Stimulated activated CD4-positive, alpha-beta T cell treated with anti-CD3 and anti-CD28 coated beads, Interleukin-1b, Interleukin-23, amount 100 ng/mL, for 4 hours (primary cell): ENCODE measurements around the gene HK2.
A peak's percentile ranks its signal among the peaks of the same experiment; 100 is the strongest.
"Not testable (repeated sequence)": the region's sequence is repeated elsewhere in the genome, so short reads cannot be mapped to it uniquely, and the experiment has no call there.

Experiments used
- DNase-seq, 2 donors: peaks; one replicate each; pipeline ENCODE4 v3.0.0-alpha.2; 2020; ENCODE audit warnings: low read depth in 2 of 2

The HK2 gene

GRCh38 chr2:74833418-74834233 is at the start of gene HK2:
Gene HK2, plus strand, starts transcription at chr2:74834127. Its CDS starts 454 bp downstream, at chr2:74834581.
- peak; percentile 75 to 81 for DNase-seq

GRCh38 chr2:74789271-74789670 is 44.7 kb upstream of the HK2 start:
- no peak for DNase-seq

GRCh38 chr2:74792282-74792681 is 41.6 kb upstream of the HK2 start:
- no peak for DNase-seq

- DNase-seq: not testable (repeated sequence)
These were observed 39.0 kb upstream of the HK2 start for GRCh38 chr2:74794878-74795277.

- DNase-seq: no peak
These were observed 27.5 kb upstream of the HK2 start for GRCh38 chr2:74806355-74806839.

- no peak for DNase-seq
These were observed 27.0 kb upstream of the HK2 start for GRCh38 chr2:74806920-74807319.

- no peak for DNase-seq
These were observed 20.9 kb upstream of the HK2 start for GRCh38 chr2:74812787-74813590.

- DNase-seq: no peak
These were observed 19.8 kb upstream of the HK2 start for GRCh38 chr2:74814102-74814501.

- no peak for DNase-seq
These were observed 18.0 kb upstream of the HK2 start for GRCh38 chr2:74815941-74816340.

GRCh38 chr2:74816540-74817303 is 17.2 kb upstream of the HK2 start:
- DNase-seq: no peak

- DNase-seq: no peak
These were observed 16.6 kb upstream of the HK2 start for GRCh38 chr2:74817304-74817675.

- no peak for DNase-seq
These were observed 14.2 kb upstream of the HK2 start for GRCh38 chr2:74819702-74820101.

- DNase-seq: no peak
These were observed 12.5 kb upstream of the HK2 start for GRCh38 chr2:74821177-74822126.

- DNase-seq: no peak
These were observed 11.0 kb upstream of the HK2 start for GRCh38 chr2:74822771-74823566.

- no peak for DNase-seq
These were observed 9.2 kb upstream of the HK2 start for GRCh38 chr2:74824679-74825078.

GRCh38 chr2:74828543-74828942 is 5.4 kb upstream of the HK2 start:
- DNase-seq: no peak

GRCh38 chr2:74831693-74832530 is 2.0 kb upstream of the HK2 start:
- no peak for DNase-seq

GRCh38 chr2:74834234-74834791 is 386 bp downstream of the HK2 start:
- DNase-seq: peak; percentile 23 to 32
